HG03565 (cell line): ENCODE results near the gene CXXC5.

ENCODE experiments used
- ATAC-seq: cut with Tn5 transposase; IDR thresholded peaks from one replicate; pipeline ENCODE4 v1.9.1; 2021; ENCODE audit warnings: mild to moderate bottlenecking, moderate library complexity; ENCODE audit not compliant: unreplicated experiment

CXXC5 gene

GRCh38 chr5:139678751-139679750 is 30.9 kb downstream of the CXXC5 start:
- ATAC-seq, result no peak

DNA sequence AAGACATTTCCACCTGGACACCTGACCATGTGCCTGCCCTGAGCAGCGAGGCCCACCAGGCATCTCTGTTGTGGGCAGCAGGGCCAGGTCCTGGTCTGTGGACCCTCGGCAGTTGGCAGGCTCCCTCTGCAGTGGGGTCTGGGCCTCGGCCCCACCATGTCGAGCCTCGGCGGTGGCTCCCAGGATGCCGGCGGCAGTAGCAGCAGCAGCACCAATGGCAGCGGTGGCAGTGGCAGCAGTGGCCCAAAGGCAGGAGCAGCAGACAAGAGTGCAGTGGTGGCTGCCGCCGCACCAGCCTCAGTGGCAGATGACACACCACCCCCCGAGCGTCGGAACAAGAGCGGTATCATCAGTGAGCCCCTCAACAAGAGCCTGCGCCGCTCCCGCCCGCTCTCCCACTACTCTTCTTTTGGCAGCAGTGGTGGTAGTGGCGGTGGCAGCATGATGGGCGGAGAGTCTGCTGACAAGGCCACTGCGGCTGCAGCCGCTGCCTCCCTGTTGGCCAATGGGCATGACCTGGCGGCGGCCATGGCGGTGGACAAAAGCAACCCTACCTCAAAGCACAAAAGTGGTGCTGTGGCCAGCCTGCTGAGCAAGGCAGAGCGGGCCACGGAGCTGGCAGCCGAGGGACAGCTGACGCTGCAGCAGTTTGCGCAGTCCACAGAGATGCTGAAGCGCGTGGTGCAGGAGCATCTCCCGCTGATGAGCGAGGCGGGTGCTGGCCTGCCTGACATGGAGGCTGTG is 32.4 kb downstream of the CXXC5 start:
- no peak for ATAC-seq

- ATAC-seq, result no peak
These were observed 32.9 kb downstream of the CXXC5 start for GRCh38 chr5:139681112-139681458.

DNA sequence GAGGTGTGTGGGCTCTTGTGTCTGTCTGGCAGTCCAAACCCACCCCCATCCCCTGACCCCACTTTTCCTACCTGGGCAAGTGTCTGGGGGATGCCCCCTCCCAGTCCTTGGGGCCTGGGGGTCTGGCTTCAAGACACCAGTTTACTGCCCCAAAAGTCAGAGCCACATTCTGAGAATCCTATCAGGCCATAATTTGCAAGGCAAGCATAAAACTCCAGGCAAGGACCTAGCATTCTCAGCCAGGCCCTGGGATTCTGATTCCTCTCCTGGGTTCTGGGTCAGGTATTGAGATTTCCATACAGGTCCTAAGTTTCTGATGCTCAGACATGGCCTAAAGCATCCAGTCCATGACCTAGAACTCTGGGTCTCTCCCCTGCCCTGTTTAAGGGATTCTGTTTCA is 33.3 kb downstream of the CXXC5 start:
- no peak for ATAC-seq

DNA sequence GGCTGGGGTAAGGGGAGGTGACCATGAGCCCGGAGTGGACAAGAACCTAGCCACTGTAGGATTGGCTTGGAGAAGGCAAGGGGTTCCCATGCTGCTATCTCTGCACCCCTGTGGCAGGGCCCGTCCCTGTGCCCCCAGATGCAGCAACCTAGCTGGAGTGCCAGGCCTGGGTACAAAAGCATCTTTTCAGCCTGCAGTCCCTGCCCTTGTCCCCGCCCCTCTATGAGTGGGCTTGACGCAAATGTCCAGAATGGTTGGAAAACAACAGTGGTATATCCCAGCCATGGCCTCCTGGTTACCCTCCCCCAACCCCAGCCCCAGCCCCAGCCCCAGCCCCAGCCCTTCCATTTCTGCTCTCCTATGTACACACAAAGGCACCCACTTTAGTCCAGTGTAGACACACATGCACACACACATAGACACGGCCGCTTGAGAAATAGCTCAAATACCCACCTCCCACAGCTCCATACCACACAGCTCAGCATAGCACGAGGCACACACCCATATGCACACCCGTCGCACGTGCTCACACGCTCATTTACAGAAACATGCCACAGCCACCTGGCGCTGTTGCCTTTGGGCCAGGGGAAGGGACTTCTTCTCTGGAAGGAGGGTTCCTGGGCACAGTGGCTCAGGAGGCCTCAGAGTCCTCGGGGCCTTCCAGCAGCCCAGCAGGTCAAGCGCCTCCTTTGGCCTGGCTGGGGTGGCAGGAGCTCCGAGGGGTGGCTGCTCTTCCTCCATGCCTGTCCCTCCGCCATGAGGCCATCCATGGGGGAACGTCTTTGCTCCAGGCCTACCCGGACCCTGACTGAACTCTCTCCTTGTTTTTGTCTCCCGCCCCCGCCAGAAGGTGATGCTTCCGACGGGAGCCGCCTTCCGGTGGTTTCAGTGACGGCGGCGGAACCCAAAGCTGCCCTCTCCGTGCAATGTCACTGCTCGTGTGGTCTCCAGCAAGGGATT is 34.1 kb downstream of the CXXC5 start:
- ATAC-seq, result no peak

DNA sequence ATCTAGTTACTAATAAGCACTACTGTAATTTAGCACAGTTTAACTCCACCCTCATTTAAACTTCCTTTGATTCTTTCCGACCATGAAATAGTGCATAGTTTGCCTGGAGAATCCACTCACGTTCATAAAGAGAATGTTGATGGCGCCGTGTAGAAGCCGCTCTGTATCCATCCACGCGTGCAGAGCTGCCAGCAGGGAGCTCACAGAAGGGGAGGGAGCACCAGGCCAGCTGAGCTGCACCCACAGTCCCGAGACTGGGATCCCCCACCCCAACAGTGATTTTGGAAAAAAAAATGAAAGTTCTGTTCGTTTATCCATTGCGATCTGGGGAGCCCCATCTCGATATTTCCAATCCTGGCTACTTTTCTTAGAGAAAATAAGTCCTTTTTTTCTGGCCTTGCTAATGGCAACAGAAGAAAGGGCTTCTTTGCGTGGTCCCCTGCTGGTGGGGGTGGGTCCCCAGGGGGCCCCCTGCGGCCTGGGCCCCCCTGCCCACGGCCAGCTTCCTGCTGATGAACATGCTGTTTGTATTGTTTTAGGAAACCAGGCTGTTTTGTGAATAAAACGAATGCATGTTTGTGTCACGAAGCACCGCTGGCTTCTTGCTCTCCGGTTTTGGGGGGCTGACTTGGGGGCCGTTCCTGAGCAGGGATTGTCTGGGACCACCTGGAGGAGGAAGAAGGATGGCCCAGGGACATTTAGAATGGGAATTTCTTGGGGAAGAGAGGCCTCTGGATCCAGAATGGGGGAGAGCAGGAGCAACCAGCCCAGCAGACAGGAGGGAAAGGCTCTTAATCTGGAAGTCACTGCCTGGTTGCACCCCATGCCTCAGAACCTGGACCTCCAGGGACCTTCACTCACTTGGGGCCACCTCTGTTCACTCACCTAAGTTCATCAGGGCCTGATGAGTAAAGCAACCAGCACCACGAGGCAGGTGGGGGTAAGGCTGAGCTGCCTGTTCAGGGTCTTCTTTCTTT is 35.4 kb downstream of the CXXC5 start:
- no peak for ATAC-seq

GRCh38 chr5:139684350-139684880 is 36.3 kb downstream of the CXXC5 start:
- ATAC-seq, result no peak

DNA sequence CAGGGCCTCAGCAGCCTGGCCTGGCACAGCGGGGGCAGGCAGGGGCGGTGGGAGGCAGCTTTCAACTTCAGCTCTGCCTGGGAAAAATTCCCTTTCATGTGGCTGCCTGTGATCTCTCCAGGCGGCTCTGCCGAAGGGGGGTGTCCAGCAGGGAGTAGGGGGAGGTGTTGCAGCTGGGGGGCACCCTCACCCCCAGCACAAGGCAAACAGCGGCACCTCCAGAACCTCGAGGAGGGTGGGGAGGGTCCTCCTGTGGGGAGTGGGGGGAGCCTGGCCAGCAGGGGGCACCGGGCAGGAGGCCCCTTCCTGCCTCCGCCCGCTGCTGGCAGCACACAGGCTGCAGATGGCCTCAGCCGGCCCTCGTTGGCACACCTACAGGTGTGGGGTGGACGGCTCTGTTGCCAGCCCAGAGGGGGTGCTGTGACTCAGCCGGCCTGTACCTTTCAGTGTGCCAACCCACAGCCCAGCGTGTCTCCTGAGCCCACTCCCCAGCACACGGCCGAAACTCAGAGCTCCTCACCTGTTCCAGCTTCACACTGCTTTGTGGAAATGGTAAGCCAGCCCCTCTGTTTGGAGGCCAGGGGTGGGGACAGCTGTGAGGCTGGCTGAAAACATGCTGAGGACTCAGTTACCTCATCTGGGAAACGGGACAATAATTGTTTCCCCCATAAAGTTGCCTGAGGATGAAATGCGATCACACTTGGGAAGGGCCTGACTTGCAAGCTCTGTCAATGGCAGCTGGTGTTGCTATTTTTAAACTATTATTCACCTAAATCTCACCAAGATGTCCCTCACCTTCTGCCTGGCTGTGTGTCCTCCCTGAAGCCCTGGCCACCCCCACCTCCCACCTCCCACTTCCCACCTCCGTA is 37.0 kb downstream of the CXXC5 start:
- ATAC-seq, result no peak

DNA sequence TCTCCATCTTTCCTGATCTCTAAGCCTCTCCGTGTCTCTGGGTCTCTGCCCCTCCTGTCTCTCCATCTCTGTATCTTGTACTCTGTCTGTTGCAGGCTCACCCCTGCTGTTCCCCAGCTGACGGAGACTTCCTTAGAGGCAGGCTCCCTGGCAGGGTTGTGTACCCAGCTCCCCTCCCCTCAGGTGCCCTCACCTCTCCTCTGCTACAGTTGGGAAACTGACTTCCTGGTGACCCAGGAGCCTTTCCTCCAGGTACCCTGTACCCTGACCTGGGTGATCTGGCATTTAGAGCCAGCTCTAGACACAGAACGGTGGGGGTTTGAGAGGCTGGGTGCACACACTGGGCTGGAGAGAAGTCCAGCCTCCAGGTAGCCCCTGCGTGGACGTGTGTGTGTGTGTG is 37.7 kb downstream of the CXXC5 start:
- ATAC-seq, result no peak

- no peak for ATAC-seq
These were observed 38.2 kb downstream of the CXXC5 start for GRCh38 chr5:139686356-139686705.

DNA sequence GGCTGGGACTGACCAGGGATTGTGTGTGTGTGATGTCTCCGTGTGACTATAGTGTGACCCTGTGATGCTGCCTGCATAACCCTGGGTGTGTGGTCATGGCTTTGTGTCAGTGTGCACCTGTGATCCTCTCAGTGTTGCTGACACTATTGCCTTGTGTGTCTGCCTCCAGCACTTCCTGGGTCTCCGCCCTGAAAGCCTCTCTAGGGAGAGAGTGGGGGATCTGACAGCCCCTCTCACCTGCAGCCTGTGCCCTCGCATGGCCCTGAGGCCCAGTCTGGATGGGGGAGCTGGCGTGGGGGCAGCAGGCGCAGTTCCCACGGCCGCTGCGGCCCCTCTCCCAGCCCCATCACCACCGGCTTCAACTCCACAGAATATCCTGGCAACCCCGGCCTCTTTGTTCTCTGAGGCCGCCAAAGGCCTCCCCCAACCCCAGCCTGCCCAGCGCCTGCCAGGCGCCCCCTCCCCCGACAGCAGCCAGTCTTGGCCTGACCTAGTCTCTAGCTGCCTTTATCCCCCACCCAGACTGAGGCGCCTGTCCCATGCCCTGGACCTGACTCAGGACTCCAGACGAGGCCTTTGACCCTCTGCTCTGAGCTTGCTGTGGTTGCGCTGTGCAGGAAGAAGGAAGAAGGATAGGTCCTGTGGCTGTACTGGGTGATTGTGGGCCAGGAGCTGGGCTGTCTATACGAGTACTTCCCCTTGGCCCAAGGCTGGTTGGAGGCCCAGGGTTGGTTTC is 38.7 kb downstream of the CXXC5 start:
- ATAC-seq, result no peak

DNA sequence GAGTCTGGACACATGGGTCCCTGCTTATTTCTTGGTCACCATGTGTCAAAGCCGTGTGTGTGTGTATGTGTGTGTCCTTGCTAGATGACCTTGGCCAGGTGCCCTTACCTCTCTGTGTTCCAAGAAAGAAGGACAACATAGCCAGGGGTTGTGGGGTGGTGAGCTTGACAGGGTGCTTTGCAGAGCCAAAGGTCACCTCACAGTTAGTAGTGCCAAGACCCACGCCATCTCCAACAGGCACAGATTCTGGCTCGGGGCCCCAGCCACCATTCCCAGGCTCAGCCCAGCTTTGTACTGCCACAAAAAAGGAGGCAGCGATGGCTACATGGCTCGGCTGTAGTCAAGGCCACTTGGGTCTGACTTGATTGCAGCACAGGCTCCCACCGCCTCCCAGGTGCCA is 39.5 kb downstream of the CXXC5 start:
- ATAC-seq, result no peak

- ATAC-seq, result no peak
These were observed 40.0 kb downstream of the CXXC5 start for GRCh38 chr5:139688088-139688702.

DNA sequence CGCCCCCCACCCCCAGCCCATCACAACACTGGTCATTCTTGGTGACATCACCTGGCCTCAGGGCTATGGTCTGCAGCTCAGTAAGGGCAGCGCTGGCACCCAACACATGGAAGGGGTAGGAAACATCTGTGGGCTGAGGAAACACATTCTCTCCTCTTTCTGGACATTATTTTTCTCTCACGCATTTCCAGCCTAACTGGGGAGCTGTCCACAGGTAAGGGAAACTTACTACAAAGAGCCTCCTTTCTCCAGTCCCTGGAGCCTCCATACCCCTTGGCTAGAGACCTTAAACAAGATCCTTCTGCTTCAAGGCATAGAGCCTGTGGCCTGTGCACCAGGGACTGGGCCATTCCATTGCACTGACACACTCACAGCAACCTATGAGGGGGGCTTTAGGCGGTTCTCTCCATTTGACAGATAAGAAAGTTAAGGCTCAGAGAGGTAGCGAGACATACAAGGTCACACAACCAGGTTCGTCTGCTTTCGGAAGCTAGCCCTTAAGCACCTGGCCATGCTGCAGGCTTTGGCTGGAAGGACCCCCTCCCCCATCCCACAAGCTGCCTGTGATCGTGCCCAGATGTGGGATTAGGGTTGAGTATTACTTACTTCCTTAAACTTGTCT is 40.7 kb downstream of the CXXC5 start:
- ATAC-seq, result no peak

GRCh38 chr5:139689631-139690063 is 41.5 kb downstream of the CXXC5 start:
- ATAC-seq, result no peak

DNA sequence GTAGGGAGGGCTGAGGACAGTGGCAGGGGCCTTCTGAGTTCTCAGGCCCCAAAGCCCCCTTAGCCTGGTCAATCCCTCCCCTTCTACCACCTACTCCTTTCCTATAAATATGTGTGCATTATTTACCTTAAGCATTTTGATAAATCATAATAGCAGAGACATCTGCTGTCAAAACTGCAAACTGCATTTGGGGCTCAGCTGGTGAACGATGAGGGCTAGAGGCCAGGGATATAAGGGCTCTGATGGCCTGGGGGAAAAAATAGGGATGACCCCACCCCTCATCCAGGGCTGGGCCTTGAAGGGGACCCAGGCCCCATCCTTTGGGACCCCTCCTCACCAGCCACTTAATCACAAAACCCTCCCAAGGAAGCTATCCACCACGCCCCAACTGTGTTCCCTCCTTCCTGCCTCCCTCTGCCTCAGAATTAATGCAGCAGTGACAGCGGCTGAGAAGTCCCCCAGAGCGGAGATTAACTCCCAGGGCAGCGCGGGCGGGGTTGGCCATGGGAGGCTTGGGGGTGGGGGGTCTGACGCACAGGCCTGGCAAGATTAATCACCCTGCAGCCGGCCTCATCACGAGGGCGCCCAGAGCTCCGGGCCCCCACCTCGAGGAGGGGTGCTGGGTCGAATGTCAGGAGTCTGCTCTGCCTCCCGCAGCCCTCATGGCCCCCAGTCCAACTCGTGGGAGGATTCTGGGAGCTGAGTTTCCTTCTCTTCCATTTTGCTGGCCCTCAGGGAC is 42.1 kb downstream of the CXXC5 start:
- no peak for ATAC-seq
